Activated CD4-positive, alpha-beta memory T cell treated with anti-CD3 and anti-CD28 coated beads, Interleukin-2, amount 10 ng/mL, durations not matched to agents 7 days and 5 days (primary cell): ENCODE measurements around the gene WWP2. TPM values are rescaled to one million over a fixed set of nuclear protein-coding genes. Genes with fewer than 3 reads are reported as not detected.
"Not testable (repeated sequence)": the region's sequence is repeated elsewhere in the genome, so short reads cannot be mapped to it uniquely, and the experiment has no call there.

ENCODE experiments used
- CTCF ChIA-PET: fragments of 350-600 bp; sonication (Branson Sonifier 250); formaldehyde crosslinking; loops from one replicate; lab custom pipeline; 2021; ENCODE audit warnings: antibody characterized with exemption, inconsistent platforms; lab: Charles Lee
- POLR2A ChIA-PET: fragments of 350-600 bp; sonication (Branson Sonifier 250); formaldehyde crosslinking; loops from one replicate; lab custom pipeline; 2021; ENCODE audit warnings: antibody characterized with exemption; lab: Charles Lee
- DNase-seq: peaks from one replicate; pipeline ENCODE4 v3.0.0-alpha.2; 2020
- H3K27ac Mint-ChIP-seq: one replicate; pipeline ENCODE4 v1.8.0; 2021; ENCODE audit warnings: mild to moderate bottlenecking, mixed read lengths
- H3K27me3 Mint-ChIP-seq: one replicate; pipeline ENCODE4 v1.8.0; 2021; ENCODE audit warnings: mixed read lengths
- H3K36me3 Mint-ChIP-seq: one replicate; pipeline ENCODE4 v1.8.0; 2021; ENCODE audit warnings: low read depth, mixed read lengths
- H3K4me1 Mint-ChIP-seq: one replicate; pipeline ENCODE4 v1.8.0; 2021; ENCODE audit warnings: mixed read lengths
- H3K4me3 Mint-ChIP-seq: one replicate; pipeline ENCODE4 v1.8.0; 2021; ENCODE audit warnings: mild to moderate bottlenecking, mixed read lengths
- H3K9me3 Mint-ChIP-seq: one replicate; pipeline ENCODE4 v1.8.0; 2021; ENCODE audit warnings: mixed read lengths
- total RNA-seq, 2 experiments: library from RNA; stranded (reverse); gene quantifications; one replicate each; pipeline ENCODE4 v1.2.3, GENCODE V29; 2021

The WWP2 gene
- total RNA-seq, 2 experiments from 2014 or later = 59.4 to 61.6 TPM

- no peaks in the 10 kb centered on the region for H3K9me3 Mint-ChIP-seq
- CTCF ChIA-PET = no interaction called here
- no peak overlapping the region for H3K27ac Mint-ChIP-seq
- peaks cover 27% of the 10 kb centered on the region for H3K36me3 Mint-ChIP-seq
- H3K4me3 Mint-ChIP-seq = no peak overlapping the region
- H3K4me1 Mint-ChIP-seq = no peaks in the 10 kb centered on the region
- no peak for DNase-seq
- no peaks in the 10 kb centered on the region for H3K27me3 Mint-ChIP-seq
- POLR2A ChIA-PET = no interaction called here
These were observed 173.6 kb downstream of the WWP2 start for GRCh38 chr16:69935740-69936139.

GRCh38 chr16:69936252-69936651 lies 174.1 kb downstream of the WWP2 start:
- no peak overlapping the region for H3K4me3 Mint-ChIP-seq
- no peaks in the 10 kb centered on the region for H3K27me3 Mint-ChIP-seq
- CTCF ChIA-PET = no interaction called here
- POLR2A ChIA-PET = no interaction called here
- no peak for DNase-seq
- peaks cover 26% of the 10 kb centered on the region for H3K36me3 Mint-ChIP-seq
- H3K4me1 Mint-ChIP-seq = no peaks in the 10 kb centered on the region
- H3K9me3 Mint-ChIP-seq = no peaks in the 10 kb centered on the region
- no peak overlapping the region for H3K27ac Mint-ChIP-seq

- ChIA-PET CTCF (no interaction called here), POLR2A (no interaction called here)
- Mint-ChIP-seq H3K27ac (no peak overlapping the region), H3K36me3 (peaks cover 24% of the 10 kb centered on the region), H3K4me1 (no peaks in the 10 kb centered on the region), H3K9me3 (no peaks in the 10 kb centered on the region), H3K27me3 (no peaks in the 10 kb centered on the region), H3K4me3 (no peak overlapping the region)
- no peak for DNase-seq
These were observed 174.6 kb downstream of the WWP2 start for GRCh38 chr16:69936751-69937211.

- Mint-ChIP-seq H3K27ac (no peak overlapping the region), H3K36me3 (peaks cover 24% of the 10 kb centered on the region), H3K4me3 (no peak overlapping the region), H3K27me3 (no peaks in the 10 kb centered on the region), H3K4me1 (no peaks in the 10 kb centered on the region), H3K9me3 (no peaks in the 10 kb centered on the region)
- DNase-seq = no peak
- CTCF ChIA-PET = no interaction called here
- POLR2A ChIA-PET = no interaction called here
These were observed 175.4 kb downstream of the WWP2 start for GRCh38 chr16:69937465-69937951.

GRCh38 chr16:69938981-69939820 lies 177.1 kb downstream of the WWP2 start:
- Mint-ChIP-seq H3K9me3 (no peaks in the 10 kb centered on the region), H3K36me3 (peaks cover 14% of the 10 kb centered on the region), H3K27ac (no peak overlapping the region), H3K27me3 (no peaks in the 10 kb centered on the region), H3K4me3 (no peak overlapping the region), H3K4me1 (no peaks in the 10 kb centered on the region)
- no peak for DNase-seq
- POLR2A ChIA-PET = no interaction called here
- CTCF ChIA-PET = interaction anchor here (1.1 kb wide), 1 partner anchor 9 kb away, joined by 4 read pairs; no protein-coding TSS in a partner anchor

- Mint-ChIP-seq H3K4me1 (no peaks in the 10 kb centered on the region), H3K36me3 (peaks cover 14% of the 10 kb centered on the region), H3K27me3 (no peaks in the 10 kb centered on the region), H3K27ac (no peak overlapping the region), H3K4me3 (no peak overlapping the region), H3K9me3 (no peaks in the 10 kb centered on the region)
- no peak for DNase-seq
- POLR2A ChIA-PET = no interaction called here
- CTCF ChIA-PET = interaction anchor here (1.1 kb wide), 1 partner anchor 10 kb away, joined by 4 read pairs; no protein-coding TSS in a partner anchor
These were observed 177.9 kb downstream of the WWP2 start for GRCh38 chr16:69939821-69940585.

- CTCF ChIA-PET = no interaction called here
- H3K4me3 Mint-ChIP-seq = no peak overlapping the region
- peaks cover 14% of the 10 kb centered on the region for H3K36me3 Mint-ChIP-seq
- DNase-seq = no peak
- no peaks in the 10 kb centered on the region for H3K9me3 Mint-ChIP-seq
- H3K4me1 Mint-ChIP-seq = no peaks in the 10 kb centered on the region
- H3K27me3 Mint-ChIP-seq = no peaks in the 10 kb centered on the region
- H3K27ac Mint-ChIP-seq = no peak overlapping the region
- POLR2A ChIA-PET = no interaction called here
These were observed 178.5 kb downstream of the WWP2 start for GRCh38 chr16:69940676-69941075.

GRCh38 chr16:69941251-69942098 lies 179.3 kb downstream of the WWP2 start:
- H3K4me3 Mint-ChIP-seq = no peak overlapping the region
- DNase-seq = no peak
- POLR2A ChIA-PET = no interaction called here
- CTCF ChIA-PET = interaction anchor here (2.3 kb wide), 1 partner anchor 11 kb away, joined by 8 read pairs; no protein-coding TSS in a partner anchor
- no peaks in the 10 kb centered on the region for H3K27me3 Mint-ChIP-seq
- H3K9me3 Mint-ChIP-seq = no peaks in the 10 kb centered on the region
- H3K36me3 Mint-ChIP-seq = peaks cover 9% of the 10 kb centered on the region
- no peaks in the 10 kb centered on the region for H3K4me1 Mint-ChIP-seq
- no peak overlapping the region for H3K27ac Mint-ChIP-seq

GRCh38 chr16:69942099-69942491 lies 180.0 kb downstream of the WWP2 start:
- Mint-ChIP-seq H3K4me1 (no peaks in the 10 kb centered on the region), H3K9me3 (no peaks in the 10 kb centered on the region), H3K4me3 (no peak overlapping the region), H3K36me3 (peaks cover 4% of the 10 kb centered on the region), H3K27ac (no peak overlapping the region), H3K27me3 (no peaks in the 10 kb centered on the region)
- POLR2A ChIA-PET = no interaction called here
- CTCF ChIA-PET = interaction anchor here (2.3 kb wide), 1 partner anchor 12 kb away, joined by 8 read pairs; no protein-coding TSS in a partner anchor
- no peak for DNase-seq

GRCh38 chr16:69942627-69943170 lies 180.6 kb downstream of the WWP2 start:
- Mint-ChIP-seq H3K27ac (no peak overlapping the region), H3K4me1 (no peaks in the 10 kb centered on the region), H3K36me3 (no peaks in the 10 kb centered on the region), H3K4me3 (no peak overlapping the region), H3K9me3 (no peaks in the 10 kb centered on the region), H3K27me3 (no peaks in the 10 kb centered on the region)
- CTCF ChIA-PET = interaction anchor here (2.3 kb wide), 1 partner anchor 12 kb away, joined by 8 read pairs; no protein-coding TSS in a partner anchor
- no peak for DNase-seq
- POLR2A ChIA-PET = no interaction called here

- not testable (repeated sequence) for DNase-seq, H3K27me3 Mint-ChIP-seq
- CTCF ChIA-PET = interaction anchor here (2.3 kb wide), 1 partner anchor 13 kb away, joined by 8 read pairs; no protein-coding TSS in a partner anchor
These were observed 181.3 kb downstream of the WWP2 start for GRCh38 chr16:69943241-69944036.

GRCh38 chr16:69950411-69950810 lies 188.3 kb downstream of the WWP2 start:
- H3K4me1 Mint-ChIP-seq, POLR2A ChIA-PET, CTCF ChIA-PET, DNase-seq, H3K4me3 Mint-ChIP-seq, H3K9me3 Mint-ChIP-seq, H3K36me3 Mint-ChIP-seq, H3K27ac Mint-ChIP-seq, H3K27me3 Mint-ChIP-seq: not testable (repeated sequence)

More at GRCh38 chr16:69943241-69944036, 181.3 kb downstream of the WWP2 start:
- H3K4me3 Mint-ChIP-seq, H3K4me1 Mint-ChIP-seq, H3K36me3 Mint-ChIP-seq, POLR2A ChIA-PET, H3K27ac Mint-ChIP-seq, H3K9me3 Mint-ChIP-seq: not testable (repeated sequence)
